ENCODE data around the gene GRIA4.

The GRIA4 gene

GRCh38 chr11:105720096-105720495 is 110.2 kb downstream of the GRIA4 start:
- Histone ChIP-seq H3K27ac (ENCODE audit: low read depth, low read length) (no peak overlapping the region), H3K4me3 (ENCODE audit: low read length) (no peak overlapping the region), H3K36me3 (ENCODE audit: insufficient read depth, low read length) (no peaks in the 10 kb centered on the region), H3K4me1 (ENCODE audit: insufficient read depth, low read length) (peaks cover 11% of the 10 kb centered on the region), H3K9me3 (ENCODE audit: insufficient read depth, low read depth, low read length) (0 out of 2 replicates have a peak, but pooled peaks cover 2% of the 10 kb centered on the region), H3K9ac (ENCODE audit: low read depth, low read length) (no peak overlapping the region), H3K27me3 (ENCODE audit: insufficient read depth, low read length) (no peaks in the 10 kb centered on the region)
- WGBS, result 90% methylated on average over 2 of the region's 2 CpGs

GRCh38 chr11:105723269-105723668 is 113.4 kb downstream of the GRIA4 start:
- H3K4me1 ChIP-seq (ENCODE audit: insufficient read depth, low read length), result peaks cover 11% of the 10 kb centered on the region
- no peaks in the 10 kb centered on the region for H3K27me3 ChIP-seq (ENCODE audit: insufficient read depth, low read length)
- H3K36me3 ChIP-seq (ENCODE audit: insufficient read depth, low read length), result no peaks in the 10 kb centered on the region
- H3K27ac ChIP-seq (ENCODE audit: low read depth, low read length), result no peak overlapping the region
- WGBS, result 100% methylated on average over 1 of the region's 3 CpGs
- H3K9ac ChIP-seq (ENCODE audit: low read depth, low read length), result no peak overlapping the region
- H3K4me3 ChIP-seq (ENCODE audit: low read length), result no peak overlapping the region
- H3K9me3 ChIP-seq (ENCODE audit: insufficient read depth, low read depth, low read length), result 0 out of 2 replicates have a peak, but pooled peaks cover 2% of the 10 kb centered on the region

- WGBS, result 98% methylated on average over 3 of the region's 3 CpGs
- no peaks in the 10 kb centered on the region for H3K27me3 ChIP-seq (ENCODE audit: insufficient read depth, low read length)
- no peak overlapping the region for H3K4me3 ChIP-seq (ENCODE audit: low read length)
- no peak overlapping the region for H3K9ac ChIP-seq (ENCODE audit: low read depth, low read length)
- no peaks in the 10 kb centered on the region for H3K4me1 ChIP-seq (ENCODE audit: insufficient read depth, low read length)
- H3K27ac ChIP-seq (ENCODE audit: low read depth, low read length), result no peak overlapping the region
- no peaks in the 10 kb centered on the region for H3K9me3 ChIP-seq (ENCODE audit: insufficient read depth, low read depth, low read length)
- H3K36me3 ChIP-seq (ENCODE audit: insufficient read depth, low read length), result no peaks in the 10 kb centered on the region
These were observed 122.7 kb downstream of the GRIA4 start for GRCh38 chr11:105732611-105733010.

GRCh38 chr11:105734426-105734825 is 124.6 kb downstream of the GRIA4 start:
- Histone ChIP-seq H3K9me3 (ENCODE audit: insufficient read depth, low read depth, low read length) (no peaks in the 10 kb centered on the region), H3K4me1 (ENCODE audit: insufficient read depth, low read length) (no peaks in the 10 kb centered on the region), H3K36me3 (ENCODE audit: insufficient read depth, low read length) (no peaks in the 10 kb centered on the region), H3K27me3 (ENCODE audit: insufficient read depth, low read length) (no peaks in the 10 kb centered on the region), H3K27ac (ENCODE audit: low read depth, low read length) (no peak overlapping the region), H3K4me3 (ENCODE audit: low read length) (no peak overlapping the region), H3K9ac (ENCODE audit: low read depth, low read length) (no peak overlapping the region)
- WGBS, result 90% methylated on average over 1 of the region's 1 CpG

- WGBS, result no CpG with 5 or more reads among the region's 1 CpG
- Histone ChIP-seq H3K27ac (ENCODE audit: low read depth, low read length) (no peak overlapping the region), H3K9me3 (ENCODE audit: insufficient read depth, low read depth, low read length) (no peaks in the 10 kb centered on the region)
These were observed 128.4 kb downstream of the GRIA4 start for GRCh38 chr11:105738251-105738650.

GRCh38 chr11:105738986-105739795 is 129.3 kb downstream of the GRIA4 start:
- no peak overlapping the region for H3K4me3 ChIP-seq (ENCODE audit: low read length)
- H3K27me3 ChIP-seq (ENCODE audit: insufficient read depth, low read length), result no peaks in the 10 kb centered on the region
- peaks cover 7% of the 10 kb centered on the region for H3K4me1 ChIP-seq (ENCODE audit: insufficient read depth, low read length)
- H3K9me3 ChIP-seq (ENCODE audit: insufficient read depth, low read depth, low read length), result no peaks in the 10 kb centered on the region
- no peak overlapping the region for H3K27ac ChIP-seq (ENCODE audit: low read depth, low read length)
- H3K9ac ChIP-seq (ENCODE audit: low read depth, low read length), result no peak overlapping the region
- H3K36me3 ChIP-seq (ENCODE audit: insufficient read depth, low read length), result no peaks in the 10 kb centered on the region
- WGBS, result 94% methylated on average over 5 of the region's 5 CpGs

More at GRCh38 chr11:105738251-105738650, 128.4 kb downstream of the GRIA4 start:
- Histone ChIP-seq H3K4me3 (ENCODE audit: low read length) (no peak overlapping the region), H3K36me3 (ENCODE audit: insufficient read depth, low read length) (no peaks in the 10 kb centered on the region), H3K4me1 (ENCODE audit: insufficient read depth, low read length) (peaks cover 4% of the 10 kb centered on the region), H3K9ac (ENCODE audit: low read depth, low read length) (no peak overlapping the region), H3K27me3 (ENCODE audit: insufficient read depth, low read length) (no peaks in the 10 kb centered on the region)

GRCh38 chr11:105740164-105740903 is 130.5 kb downstream of the GRIA4 start:
- H3K36me3 ChIP-seq (ENCODE audit: insufficient read depth, low read length), result no peaks in the 10 kb centered on the region
- no peaks in the 10 kb centered on the region for H3K27me3 ChIP-seq (ENCODE audit: insufficient read depth, low read length)
- H3K9me3 ChIP-seq (ENCODE audit: insufficient read depth, low read depth, low read length), result no peaks in the 10 kb centered on the region
- 98% methylated on average over 2 of the region's 4 CpGs for WGBS
- peaks cover 7% of the 10 kb centered on the region for H3K4me1 ChIP-seq (ENCODE audit: insufficient read depth, low read length)
- no peak overlapping the region for H3K9ac ChIP-seq (ENCODE audit: low read depth, low read length)
- H3K4me3 ChIP-seq (ENCODE audit: low read length), result no peak overlapping the region
- no peak overlapping the region for H3K27ac ChIP-seq (ENCODE audit: low read depth, low read length)

GRCh38 chr11:105741488-105742020 is 131.7 kb downstream of the GRIA4 start:
- H3K4me3 ChIP-seq (ENCODE audit: low read length), result no peak overlapping the region

GRCh38 chr11:105754260-105754659 is 144.4 kb downstream of the GRIA4 start:
- H3K9ac ChIP-seq (ENCODE audit: low read depth, low read length), result no peak overlapping the region
- no peaks in the 10 kb centered on the region for H3K27me3 ChIP-seq (ENCODE audit: insufficient read depth, low read length)
- no peak overlapping the region for H3K4me3 ChIP-seq (ENCODE audit: low read length)
- no peak overlapping the region for H3K27ac ChIP-seq (ENCODE audit: low read depth, low read length)
- WGBS, result 80% methylated on average over 1 of the region's 1 CpG
- H3K4me1 ChIP-seq (ENCODE audit: insufficient read depth, low read length), result peaks cover 7% of the 10 kb centered on the region; the same call in 1 of the 2 replicates
- no peaks in the 10 kb centered on the region for H3K36me3 ChIP-seq (ENCODE audit: insufficient read depth, low read length)
- no peaks in the 10 kb centered on the region for H3K9me3 ChIP-seq (ENCODE audit: insufficient read depth, low read depth, low read length)

More at GRCh38 chr11:105741488-105742020, 131.7 kb downstream of the GRIA4 start:
- Histone ChIP-seq H3K9ac (ENCODE audit: low read depth, low read length) (no peak overlapping the region), H3K9me3 (ENCODE audit: insufficient read depth, low read depth, low read length) (no peaks in the 10 kb centered on the region), H3K4me1 (ENCODE audit: insufficient read depth, low read length) (peaks cover 7% of the 10 kb centered on the region), H3K27ac (ENCODE audit: low read depth, low read length) (no peak overlapping the region), H3K27me3 (ENCODE audit: insufficient read depth, low read length) (no peaks in the 10 kb centered on the region), H3K36me3 (ENCODE audit: insufficient read depth, low read length) (no peaks in the 10 kb centered on the region)
- WGBS, result 96% methylated on average over 2 of the region's 2 CpGs

- Histone ChIP-seq H3K27ac (ENCODE audit: low read depth, low read length) (no peak overlapping the region), H3K4me3 (ENCODE audit: low read length) (no peak overlapping the region), H3K9ac (ENCODE audit: low read depth, low read length) (no peak overlapping the region), H3K4me1 (ENCODE audit: insufficient read depth, low read length) (peaks cover 7% of the 10 kb centered on the region; the same call in 1 of the 2 replicates), H3K36me3 (ENCODE audit: insufficient read depth, low read length) (no peaks in the 10 kb centered on the region), H3K27me3 (ENCODE audit: insufficient read depth, low read length) (no peaks in the 10 kb centered on the region), H3K9me3 (ENCODE audit: insufficient read depth, low read depth, low read length) (no peaks in the 10 kb centered on the region)
- no CpG with 5 or more reads among the region's 1 CpG for WGBS
These were observed 144.8 kb downstream of the GRIA4 start for GRCh38 chr11:105754716-105755115.

- Histone ChIP-seq H3K4me1 (ENCODE audit: insufficient read depth, low read length) (peaks cover 7% of the 10 kb centered on the region; the same call in 1 of the 2 replicates), H3K36me3 (ENCODE audit: insufficient read depth, low read length) (no peaks in the 10 kb centered on the region), H3K27me3 (ENCODE audit: insufficient read depth, low read length) (no peaks in the 10 kb centered on the region), H3K9me3 (ENCODE audit: insufficient read depth, low read depth, low read length) (no peaks in the 10 kb centered on the region), H3K9ac (ENCODE audit: low read depth, low read length) (no peak overlapping the region), H3K27ac (ENCODE audit: low read depth, low read length) (no peak overlapping the region), H3K4me3 (ENCODE audit: low read length) (no peak overlapping the region)
- 72% methylated on average over 6 of the region's 6 CpGs for WGBS
These were observed 147.2 kb downstream of the GRIA4 start for GRCh38 chr11:105757107-105757506.

Data from HUES64 (cell line).